NCI-H2081 (cell line): ENCODE data around the gene ABCG5.

ENCODE experiments used
- DNase-seq, 2 experiments: peaks; one replicate each; lab custom pipeline; 2025; lab: John Stamatoyannopoulos, UW

Gene ABCG5

DNA sequence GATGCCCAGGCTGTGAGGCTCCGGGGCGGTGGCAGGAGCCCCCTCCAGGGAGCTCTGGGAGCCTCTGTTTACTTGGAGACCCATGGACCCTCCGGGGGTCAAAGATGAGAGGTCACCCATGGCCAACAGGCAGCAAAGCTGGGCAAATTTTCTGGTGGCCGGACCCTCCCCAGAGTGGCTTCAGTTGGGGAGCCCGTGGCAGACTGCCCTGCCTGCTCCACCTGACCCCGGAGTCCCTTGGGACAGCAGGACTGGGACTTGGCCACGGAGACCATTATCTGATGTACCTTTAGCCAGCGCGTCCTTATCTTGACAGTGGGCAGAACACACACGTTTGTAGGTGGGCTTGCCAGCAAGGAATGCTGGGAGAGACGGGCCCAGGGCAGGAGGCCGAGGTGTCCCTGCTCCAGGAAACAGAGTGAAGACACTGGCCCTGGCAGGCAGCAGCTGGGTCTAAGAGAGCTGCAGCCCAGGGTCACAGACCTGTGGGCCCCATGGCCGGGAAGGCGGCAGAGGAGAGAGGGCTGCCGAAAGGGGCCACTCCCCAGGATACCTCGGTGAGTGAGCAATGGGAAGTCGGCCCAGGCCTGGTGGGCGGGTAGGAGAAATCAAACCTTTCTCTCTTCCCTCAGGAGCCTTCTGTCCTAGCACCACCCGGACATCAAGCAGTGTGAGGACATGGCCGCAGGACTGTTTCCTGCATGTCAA is at the start of gene ABCG5, which contains the start of gene ABCG8:
Gene ABCG5 (minus strand): TSS at position 280 of the 708 bp plus-strand sequence. CDS start 160 bp downstream, at position 120.
Gene ABCG8 (plus strand): TSS at position 412 of the 708 bp plus-strand sequence. CDS start 83 bp downstream, at position 495.
- no peak for DNase-seq

DNA sequence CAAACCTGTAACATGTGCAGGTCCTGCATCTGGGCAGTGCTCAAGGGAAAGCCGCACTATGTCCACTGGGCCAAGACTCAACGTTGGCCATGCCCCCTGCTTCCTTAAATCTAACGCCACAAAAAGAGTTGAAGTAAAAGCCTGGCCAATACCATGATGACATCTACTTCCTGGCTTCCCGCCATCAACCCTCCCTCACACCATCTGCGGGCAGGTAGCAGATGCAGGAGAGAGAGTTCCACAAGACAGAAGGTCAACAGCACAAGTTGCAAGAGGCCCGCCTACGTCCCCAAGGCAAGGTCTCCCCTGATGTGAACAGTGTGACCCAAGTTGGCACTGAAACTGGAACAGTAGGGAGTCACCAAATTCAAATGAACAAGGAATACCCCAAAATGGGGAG is 48.5 kb upstream of the ABCG5 start:
- DNase-seq, result peak in 1 of 2 experiments; percentile 3

DNA sequence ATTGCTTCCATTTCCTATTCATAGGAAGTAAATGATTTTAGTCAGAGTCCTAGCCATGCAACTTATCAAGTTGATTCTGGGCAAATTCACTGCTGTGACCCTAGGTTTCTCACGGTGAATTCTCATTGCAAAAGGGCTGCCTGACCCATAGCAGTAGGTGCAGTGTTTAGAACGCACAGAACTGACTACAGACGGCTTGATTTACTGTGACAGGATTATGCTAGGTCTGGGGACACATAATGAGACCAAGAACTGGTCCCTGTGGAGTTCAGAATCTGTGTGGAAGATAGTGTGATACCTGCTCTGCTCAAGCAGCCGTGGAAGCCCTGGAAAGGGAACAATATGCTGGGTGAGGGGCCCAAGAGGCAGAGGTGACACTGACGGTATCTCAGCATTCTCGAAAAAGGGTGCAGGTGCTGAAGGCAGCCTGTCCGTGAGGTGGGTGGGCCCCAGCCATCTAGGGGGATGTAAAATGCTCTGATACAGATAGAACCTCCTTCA is 46.5 kb upstream of the ABCG5 start:
- no peak for DNase-seq

DNA sequence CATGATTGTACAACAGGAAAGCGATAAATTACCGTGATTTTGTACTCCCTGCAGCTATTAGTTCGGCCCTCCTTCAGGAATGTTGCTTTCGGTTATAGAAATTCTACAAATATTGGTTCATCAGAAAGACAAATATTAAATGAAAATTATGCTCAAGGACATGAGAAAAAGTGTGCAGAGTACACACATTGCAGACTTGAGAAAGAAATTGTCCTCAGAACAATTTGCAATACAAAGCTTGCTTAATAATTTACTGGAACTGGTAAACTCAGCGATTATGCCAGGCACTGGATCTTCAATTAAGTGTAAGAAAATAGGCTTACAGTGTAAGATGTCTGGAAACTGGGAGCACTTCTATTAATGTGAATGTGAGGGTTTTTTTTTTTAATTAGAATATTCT is 46.0 kb upstream of the ABCG5 start:
- DNase-seq, result no peak

DNA sequence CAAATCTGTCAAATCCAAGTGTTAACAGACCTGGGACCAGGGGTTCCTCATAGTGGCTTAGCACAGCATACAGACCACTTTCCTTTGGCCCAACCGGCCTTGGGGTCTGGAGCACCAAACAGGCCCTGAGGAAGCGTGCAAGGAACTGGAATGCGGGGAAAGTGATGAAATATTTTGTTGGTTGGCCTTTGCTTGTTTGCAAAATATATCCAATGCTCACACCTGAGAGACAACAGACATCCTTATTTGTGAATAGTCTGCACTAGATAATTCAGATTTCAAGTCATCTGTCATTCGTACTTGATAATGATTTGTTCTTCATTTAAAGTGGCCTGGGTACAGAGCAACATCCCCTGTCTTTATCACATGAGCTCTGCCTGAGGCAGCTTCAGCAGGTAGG is 43.7 kb upstream of the ABCG5 start:
- DNase-seq, result no peak

DNA sequence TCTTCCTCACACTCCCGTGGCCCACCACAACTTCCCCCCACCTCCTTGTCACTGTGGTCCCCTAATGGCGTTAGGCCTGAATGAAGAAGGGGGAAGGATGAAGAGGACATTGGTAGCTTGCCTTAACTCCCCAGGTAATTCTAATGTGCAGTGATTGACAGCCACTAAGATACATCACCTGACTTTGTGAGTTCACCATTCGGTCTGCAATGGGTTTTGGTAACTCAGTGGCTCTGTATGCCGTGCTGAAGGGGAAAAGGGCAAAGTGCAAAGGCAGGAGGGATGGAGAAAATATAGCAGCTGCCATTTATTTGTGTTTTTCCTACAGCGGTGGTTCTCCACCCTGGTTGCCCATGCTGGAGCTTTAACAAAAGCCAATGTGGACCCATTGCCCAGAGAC is 42.3 kb upstream of the ABCG5 start:
- no peak for DNase-seq

DNA sequence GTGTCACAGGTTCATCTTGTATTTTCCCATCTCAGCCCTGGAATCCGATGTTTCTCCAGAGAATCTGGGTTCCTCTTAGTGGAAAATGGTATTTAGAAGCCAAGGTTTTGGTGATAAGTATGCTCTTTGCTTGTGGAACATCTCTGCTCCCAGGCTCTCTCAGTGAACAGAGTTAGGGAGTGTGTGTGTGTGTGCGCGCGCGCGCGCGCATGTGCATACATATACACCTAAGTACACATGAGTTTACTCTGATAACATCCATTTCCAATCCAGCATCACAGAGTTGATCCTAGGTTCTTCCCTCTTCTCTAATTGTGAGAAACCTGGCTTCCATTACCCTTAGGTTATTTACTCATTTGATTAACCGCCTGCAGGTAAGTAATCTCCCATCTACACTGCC is 41.8 kb upstream of the ABCG5 start:
- no peak for DNase-seq

DNA sequence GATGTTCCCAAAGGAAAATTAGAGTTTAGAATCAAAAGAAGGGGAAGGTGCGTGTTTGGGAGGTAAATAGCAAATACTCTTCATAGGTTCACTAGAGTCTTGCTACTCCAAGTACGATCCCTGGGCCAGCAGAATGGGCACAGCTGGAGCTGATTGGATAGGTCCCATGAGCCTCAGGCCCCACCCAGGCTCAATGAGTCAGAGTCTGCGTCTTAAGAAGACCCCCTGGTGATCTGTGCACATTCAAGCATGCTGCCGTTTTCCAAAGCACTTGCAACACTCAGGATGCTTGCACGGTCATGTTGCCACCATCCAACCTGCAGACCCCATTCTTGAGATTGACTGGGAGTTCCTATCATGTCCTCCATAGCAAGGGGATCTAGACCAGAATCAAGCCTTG is 40.6 kb upstream of the ABCG5 start:
- no peak for DNase-seq

DNA sequence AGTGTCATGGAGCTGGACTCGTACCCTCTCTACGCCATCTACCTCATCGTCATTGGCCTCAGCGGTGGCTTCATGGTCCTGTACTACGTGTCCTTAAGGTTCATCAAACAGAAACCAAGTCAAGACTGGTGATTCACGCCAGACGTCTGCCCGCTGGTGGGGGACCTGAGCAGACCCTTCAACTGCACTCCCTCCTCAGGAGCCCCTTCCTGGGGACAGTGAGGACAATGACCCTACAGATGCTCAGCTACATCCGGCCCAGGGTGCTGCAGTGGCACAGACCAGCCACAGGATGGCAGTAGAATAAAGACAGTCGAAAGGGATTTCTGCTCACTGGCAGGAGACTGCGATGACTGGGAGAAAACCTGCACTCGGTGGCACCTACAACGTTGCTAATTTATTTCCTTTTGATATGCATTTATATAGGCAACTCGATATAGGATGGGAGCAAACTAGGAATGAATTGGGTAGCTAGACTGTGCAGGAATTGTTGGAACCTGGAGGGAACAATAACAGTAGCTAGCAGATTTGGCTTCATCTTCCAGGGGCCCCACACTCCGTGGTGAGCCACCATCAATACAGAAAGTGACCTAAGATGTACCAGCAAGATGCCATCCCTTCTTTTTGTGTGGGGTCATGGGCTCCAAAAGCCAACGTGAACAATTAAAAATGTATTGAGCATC is 39.3 kb upstream of the ABCG5 start:
- DNase-seq, result peak; percentile 73 to 74

DNA sequence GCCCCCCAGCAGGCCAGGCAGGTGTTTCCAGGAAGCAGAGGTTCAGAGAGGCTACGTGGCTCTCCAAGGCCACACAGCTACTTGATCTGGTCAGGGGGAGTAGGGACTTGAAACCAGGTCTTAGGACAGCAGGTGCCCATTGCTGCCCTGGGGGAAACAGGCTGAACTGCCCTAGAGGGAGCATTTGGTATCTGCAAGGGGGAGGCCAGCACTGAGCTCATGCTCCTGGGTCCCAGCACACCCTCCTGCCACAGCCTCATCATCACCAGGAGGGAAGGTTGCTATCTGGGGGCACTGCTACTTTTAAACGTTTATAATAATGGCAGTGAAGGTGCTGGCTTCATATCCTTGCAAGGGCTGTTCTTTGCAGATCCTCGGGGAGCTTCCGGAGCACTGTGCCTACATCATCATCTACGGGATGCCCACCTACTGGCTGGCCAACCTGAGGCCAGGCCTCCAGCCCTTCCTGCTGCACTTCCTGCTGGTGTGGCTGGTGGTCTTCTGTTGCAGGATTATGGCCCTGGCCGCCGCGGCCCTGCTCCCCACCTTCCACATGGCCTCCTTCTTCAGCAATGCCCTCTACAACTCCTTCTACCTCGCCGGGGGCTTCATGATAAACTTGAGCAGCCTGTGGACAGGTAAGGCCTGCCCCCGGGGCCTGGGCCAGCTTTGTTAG is 36.3 kb upstream of the ABCG5 start:
- no peak for DNase-seq

DNA sequence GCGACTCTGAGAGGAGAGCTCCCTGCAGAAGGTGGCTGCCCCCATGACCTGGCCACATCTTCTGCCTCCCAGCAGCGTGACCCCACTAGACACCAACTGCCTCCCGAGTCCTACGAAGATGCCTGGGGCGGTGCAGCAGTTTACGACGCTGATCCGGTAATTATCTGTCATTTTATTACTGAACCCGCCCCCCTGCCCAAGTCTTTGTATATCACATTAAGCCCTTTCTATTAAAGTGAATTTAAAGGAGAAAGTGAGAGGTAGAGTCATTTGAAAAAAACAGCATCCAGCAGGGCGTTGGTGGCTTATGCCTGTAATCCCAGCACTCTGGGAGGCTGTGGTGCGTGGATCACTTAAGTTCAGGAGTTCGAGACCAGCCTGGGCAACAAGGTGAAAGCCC is 33.5 kb upstream of the ABCG5 start:
- no peak for DNase-seq

DNA sequence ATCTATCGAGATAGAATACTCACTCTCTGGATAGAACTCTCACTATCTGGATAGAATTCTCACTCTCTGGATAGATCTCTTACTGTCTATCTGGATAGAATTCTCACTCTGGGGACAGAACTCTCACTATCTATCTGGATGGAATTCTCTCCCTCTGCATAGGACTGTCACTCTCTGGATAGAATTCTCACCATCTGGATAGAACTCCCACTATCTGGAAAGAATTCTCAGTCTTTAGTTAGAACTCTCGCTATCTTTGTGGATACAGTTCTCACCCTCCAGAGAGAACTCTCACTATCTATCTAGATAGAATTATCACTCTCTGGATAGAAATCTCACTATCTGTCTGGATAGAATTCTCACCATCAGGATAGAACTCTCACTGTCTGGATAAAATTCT is 16.7 kb upstream of the ABCG5 start:
- no peak for DNase-seq

DNA sequence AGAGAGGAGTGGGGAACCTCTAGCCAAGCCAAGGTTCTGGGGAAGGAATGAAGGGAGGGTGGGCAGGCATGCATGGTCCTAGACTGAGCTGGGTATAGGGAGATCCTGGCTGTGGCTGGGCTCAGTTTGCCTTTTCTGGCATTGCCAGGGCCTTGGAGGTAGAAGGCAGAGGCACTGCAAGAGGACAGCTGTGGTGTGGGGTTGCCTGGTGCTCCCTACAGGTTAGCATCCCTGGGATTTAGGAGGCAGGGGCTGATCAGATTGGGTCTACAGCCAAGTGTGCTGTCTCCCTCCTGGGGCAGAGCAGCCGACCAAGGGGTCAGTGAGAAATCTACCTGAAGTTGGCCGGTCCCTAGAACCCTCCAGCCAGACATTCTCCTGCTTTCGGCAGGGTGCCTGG is 16.0 kb upstream of the ABCG5 start:
- DNase-seq, result no peak

DNA sequence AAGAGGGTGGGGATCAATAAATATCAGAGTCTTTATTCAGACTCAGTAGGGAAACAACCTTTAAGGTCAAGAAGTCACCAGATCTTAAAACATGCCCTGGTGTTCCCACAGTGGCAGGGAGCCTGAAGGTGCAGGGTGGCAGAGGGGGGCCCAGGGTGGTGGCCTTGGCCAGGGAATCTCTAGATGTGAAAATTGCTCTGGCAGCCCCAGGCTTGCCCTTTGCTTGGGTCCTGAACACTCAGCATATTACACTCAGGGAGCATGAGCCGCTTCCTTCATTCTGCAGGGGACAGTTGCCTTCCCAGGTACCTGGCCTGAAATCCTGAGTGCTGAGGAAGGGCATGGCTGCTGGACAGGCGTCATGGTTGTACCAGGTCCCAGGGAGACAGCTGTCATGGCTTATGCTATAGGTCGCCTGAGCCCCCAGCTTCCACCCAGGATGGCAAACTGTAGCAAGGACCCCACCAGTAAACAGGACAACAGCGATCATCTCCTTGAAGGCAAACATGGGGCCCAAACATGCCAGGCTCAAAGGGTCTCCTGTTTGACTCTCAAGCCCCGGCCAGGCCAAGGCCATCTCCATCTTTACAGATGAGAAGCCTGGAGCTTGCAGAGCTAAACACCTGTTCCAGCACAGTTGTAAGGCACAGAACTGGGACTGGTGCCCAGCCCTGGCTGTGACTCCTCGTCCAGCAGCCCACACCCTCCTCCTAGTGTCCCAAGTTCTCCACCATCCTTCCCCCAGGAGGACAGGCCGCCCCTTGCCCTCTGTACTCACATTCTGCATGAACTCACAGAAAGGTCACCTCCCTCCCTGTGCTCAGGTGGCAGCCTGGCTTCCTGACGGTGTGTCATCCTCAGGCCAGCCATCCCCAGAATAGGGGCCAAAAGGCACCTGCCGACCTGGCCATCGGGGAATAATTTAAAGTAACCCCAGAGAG is 14.8 kb upstream of the ABCG5 start:
- DNase-seq, result no peak

DNA sequence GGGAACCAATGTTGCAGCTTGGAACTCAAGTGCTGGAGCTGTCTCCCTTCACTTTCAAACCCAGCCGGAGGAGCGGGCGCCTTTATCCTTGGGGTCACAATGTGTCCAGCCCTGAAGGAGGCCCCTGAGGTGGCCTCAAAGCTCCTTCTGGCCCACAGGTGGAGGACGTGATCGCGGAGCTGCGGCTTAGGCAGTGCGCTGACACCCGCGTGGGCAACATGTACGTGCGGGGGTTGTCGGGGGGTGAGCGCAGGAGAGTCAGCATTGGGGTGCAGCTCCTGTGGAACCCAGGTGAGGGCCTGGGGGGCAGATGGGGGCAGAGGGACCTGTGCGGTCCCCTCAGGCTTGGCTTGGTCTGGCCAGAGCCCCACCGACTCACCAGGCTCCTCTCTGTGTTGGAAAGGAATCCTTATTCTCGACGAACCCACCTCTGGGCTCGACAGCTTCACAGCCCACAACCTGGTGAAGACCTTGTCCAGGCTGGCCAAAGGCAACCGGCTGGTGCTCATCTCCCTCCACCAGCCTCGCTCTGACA is 13.6 kb upstream of the ABCG5 start:
- DNase-seq, result no peak

DNA sequence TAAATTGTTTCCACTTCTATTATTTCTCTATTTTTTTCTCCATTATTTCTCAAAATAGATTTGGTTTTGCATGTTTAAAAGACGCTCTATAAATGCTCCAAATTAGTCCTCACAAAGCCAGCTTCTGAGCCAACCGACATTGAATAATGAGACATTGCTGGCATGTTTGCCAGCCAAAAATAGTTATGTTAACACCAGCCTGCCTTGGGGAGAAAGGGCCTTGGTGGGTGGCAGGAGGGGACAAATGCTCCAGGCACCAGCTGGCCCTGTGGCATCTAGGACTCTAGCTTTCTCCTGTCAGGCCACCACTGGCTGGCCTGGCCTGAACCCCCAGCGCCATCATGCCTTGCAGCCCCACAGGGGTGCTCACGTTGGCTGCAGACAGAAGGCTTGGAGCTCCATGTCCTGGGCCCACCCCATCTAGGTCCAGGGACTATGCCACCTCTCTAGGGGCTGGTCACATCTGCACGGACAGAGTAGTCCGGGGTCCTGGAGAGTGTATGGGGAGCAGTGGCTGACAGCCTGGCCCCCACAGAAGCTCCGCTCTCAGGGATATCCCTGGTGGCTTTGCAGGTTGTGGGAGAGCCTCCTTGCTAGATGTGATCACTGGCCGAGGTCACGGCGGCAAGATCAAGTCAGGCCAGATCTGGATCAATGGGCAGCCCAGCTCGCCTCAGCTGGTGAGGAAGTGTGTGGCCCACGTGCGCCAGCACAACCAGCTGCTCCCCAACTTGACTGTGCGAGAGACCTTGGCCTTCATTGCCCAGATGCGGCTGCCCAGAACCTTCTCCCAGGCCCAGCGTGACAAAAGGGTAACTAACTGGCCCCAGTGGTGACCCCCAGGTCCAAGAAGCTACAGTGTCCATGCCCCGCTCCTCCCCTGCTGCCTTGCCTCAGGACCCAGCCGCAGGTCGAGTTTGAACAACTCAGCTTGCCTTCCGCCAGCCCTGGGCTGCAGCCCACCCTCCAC is 12.7 kb upstream of the ABCG5 start:
- DNase-seq, result peak in 1 of 2 experiments; percentile 12

DNA sequence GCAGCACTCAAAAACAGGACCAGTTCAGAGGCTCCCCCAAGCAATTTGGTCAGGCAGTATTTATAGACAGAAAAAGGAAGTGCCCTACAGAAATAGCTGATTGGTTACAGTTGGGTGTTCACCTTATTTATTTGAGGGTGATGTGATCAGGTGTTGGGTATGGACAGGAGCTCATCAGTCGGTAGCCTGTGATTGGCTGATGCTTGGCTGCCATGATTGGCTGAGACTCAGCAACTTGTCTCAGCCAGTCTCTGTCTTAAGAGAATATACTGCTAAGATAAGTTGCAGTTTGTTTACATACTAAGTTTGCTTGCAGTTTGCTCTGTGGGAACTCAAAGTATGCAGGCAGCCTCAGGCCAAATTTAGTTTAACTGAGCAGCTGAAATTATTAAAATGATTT is 9.6 kb upstream of the ABCG5 start:
- no peak for DNase-seq

DNA sequence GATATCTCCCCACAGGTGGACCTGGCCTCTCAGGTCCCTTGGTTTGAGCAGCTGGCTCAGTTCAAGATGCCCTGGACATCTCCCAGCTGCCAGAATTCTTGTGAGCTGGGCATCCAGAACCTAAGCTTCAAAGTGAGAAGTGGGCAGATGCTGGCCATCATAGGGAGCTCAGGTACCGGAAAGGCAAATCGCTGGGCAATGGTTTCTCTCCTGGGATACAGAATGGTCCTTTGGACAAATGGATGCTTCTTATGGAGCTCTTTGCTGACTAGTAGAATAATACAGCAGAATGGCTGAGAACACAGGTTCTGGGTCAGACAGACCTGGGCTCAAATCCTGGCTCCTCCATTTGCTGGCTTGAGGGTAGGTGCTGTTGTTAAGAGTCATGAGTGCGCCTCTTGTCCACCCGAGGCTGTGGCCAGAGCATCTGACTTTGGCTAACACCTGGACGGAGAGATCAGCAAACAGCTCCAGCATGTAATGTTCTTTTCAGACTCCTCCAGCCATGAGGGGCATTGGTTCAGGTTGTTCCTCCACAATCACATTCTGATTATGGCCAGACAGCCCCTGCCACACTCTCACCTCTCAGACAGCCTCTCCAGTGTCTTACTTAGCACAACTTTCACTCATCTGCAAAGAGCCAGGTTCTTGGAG is 7.6 kb upstream of the ABCG5 start:
- no peak for DNase-seq

DNA sequence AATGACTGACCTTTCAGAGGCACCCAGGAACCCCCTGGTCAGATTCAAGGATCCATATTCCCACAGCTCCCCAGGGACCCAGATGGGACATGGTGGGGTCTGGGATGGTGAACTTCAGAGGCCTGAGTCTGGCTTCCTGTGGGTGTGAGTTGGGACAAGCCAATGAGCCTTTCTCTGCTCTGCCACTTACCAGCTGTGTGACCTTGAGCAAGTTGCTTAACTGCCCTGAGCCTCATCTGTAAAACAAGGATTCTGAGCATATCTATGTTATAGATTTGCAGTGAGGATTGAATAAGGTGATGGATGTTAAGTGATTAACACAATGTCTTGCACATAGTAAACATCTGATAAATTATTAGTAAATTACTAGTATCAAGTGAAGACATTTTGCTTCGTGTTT is 6.5 kb upstream of the ABCG5 start:
- DNase-seq, result no peak

DNA sequence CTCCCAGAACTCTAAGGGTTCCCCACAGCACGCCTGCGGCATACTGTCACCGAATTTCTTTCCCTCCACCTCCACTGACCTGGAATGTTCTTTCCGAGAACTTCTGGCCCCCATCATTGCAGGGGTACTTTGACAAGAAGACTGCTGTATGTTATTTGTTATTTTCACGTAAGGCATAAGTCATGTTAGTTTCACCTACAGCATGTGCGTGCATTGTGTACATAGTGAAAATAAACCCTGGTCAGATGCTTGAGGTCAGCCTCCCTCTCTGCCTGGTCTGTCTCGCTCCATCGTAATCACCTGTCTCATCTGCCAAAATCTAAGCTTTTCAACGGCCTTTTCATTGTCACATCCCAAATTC is 4.2 kb upstream of the ABCG5 start:
- no peak for DNase-seq
